ENCODE data around the gene SLC1A3.

- TF ChIP-seq POLR2A (IDR thresholded peaks at IDR 0.05; ENCODE audit: low read depth, low read length), result no peak
- no peak for TF ChIP-seq CTCF (conservative IDR thresholded peaks at IDR 0.05; ENCODE audit: low read depth, low read length)
- no peak for TF ChIP-seq RAD21 (IDR thresholded peaks at IDR 0.05; ENCODE audit: low read length)
- TF ChIP-seq RFX5 (IDR thresholded peaks at IDR 0.05; ENCODE audit: low read depth, low read length), result no peak
- no peak for TF ChIP-seq MXI1 (IDR thresholded peaks at IDR 0.05; ENCODE audit: borderline replicate concordance, low read depth, low read length)
- TF ChIP-seq CEBPB (IDR thresholded peaks at IDR 0.05; ENCODE audit: low read depth, low read length), result no peak
- no peak for TF ChIP-seq MAFK (IDR thresholded peaks at IDR 0.05; ENCODE audit: low read depth, low read length)
- TF ChIP-seq USF2 (IDR thresholded peaks at IDR 0.05; ENCODE audit: low read depth, low read length), result no peak
- no peak for TF ChIP-seq RCOR1 (IDR thresholded peaks at IDR 0.05; ENCODE audit: insufficient replicate concordance, low read length)
- TF ChIP-seq BHLHE40 (IDR thresholded peaks at IDR 0.05; ENCODE audit: low read depth, low read length), result no peak
- no peak for TF ChIP-seq CHD1 (IDR thresholded peaks at IDR 0.05; ENCODE audit: low read depth, low read length)
- no peak for TF ChIP-seq NFE2L2 (IDR thresholded peaks at IDR 0.05; ENCODE audit: low read depth, low read length)
Measured at GRCh38 chr5:36646507-36647023, 40.2 kb downstream of the SLC1A3 start.
